22Rv1 (cell line): ENCODE measurements around the gene ESR1.

Source experiments
- ZFX ChIP-seq: fragments of 450-650 bp; IDR thresholded peaks from 2 replicates; pipeline ENCODE4 v1.6.1; 2017; ENCODE audit warnings: antibody characterized with exemption, borderline replicate concordance
- TF ChIP-seq, protein P1 (sequence below): fragments of 450-650 bp; IDR thresholded peaks from 2 replicates; pipeline ENCODE4 v1.5.1; 2017; ENCODE audit warnings: mild to moderate bottlenecking

DNA sequence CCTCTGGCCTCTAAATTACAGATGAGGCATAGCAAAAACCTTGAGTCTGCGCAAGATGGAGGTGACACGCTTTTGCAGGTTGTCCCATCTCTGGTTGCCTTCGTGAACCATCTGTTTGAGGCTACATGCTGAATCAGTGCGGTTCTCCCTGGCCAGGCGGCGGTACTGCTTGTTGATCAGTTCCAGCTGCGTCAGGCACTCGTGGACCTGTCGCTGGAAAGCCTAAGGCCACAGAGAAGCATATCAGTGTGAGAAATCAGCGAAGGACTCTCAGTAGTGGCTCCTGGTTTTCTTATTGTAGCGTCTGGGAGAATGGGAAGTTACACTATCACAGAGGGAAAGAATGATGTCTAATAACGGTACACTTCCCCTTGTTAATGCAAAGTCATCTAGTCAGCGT, 344.4 kb downstream of the ESR1 start:
- TF ChIP-seq, protein P1, sequence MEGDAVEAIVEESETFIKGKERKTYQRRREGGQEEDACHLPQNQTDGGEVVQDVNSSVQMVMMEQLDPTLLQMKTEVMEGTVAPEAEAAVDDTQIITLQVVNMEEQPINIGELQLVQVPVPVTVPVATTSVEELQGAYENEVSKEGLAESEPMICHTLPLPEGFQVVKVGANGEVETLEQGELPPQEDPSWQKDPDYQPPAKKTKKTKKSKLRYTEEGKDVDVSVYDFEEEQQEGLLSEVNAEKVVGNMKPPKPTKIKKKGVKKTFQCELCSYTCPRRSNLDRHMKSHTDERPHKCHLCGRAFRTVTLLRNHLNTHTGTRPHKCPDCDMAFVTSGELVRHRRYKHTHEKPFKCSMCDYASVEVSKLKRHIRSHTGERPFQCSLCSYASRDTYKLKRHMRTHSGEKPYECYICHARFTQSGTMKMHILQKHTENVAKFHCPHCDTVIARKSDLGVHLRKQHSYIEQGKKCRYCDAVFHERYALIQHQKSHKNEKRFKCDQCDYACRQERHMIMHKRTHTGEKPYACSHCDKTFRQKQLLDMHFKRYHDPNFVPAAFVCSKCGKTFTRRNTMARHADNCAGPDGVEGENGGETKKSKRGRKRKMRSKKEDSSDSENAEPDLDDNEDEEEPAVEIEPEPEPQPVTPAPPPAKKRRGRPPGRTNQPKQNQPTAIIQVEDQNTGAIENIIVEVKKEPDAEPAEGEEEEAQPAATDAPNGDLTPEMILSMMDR: no peak
- no peak for TF ChIP-seq ZFX
